A549 (cell line): Measurements from ENCODE around the gene ALG2. TPM values are rescaled to one million over a fixed set of nuclear protein-coding genes. Genes with fewer than 3 reads are reported as not detected.

Experiments used
- ATAC-seq, 2 experiments: fragments of 200-7000 bp in 1 of 2; fragments of >200 bp in 1 of 2; cut with Nextera tagmentation in 1 of 2; cut with Tn5 transposase in 1 of 2; 3 replicates each; pipeline versions ENCODE4 v1.8.0 to v1.9.1; 2018 to 2020; ENCODE audit warnings: mild to moderate bottlenecking in 1 of 2, moderate library complexity in 1 of 2
- CTCF ChIA-PET: fragments of 300-600 bp; sonication (Branson Sonifier 250); formaldehyde crosslinking; extraction: SDS; loops from one replicate; lab custom pipeline; 2021; ENCODE audit warnings: antibody characterized with exemption, inconsistent platforms; lab: Yijun Ruan, JAX
- POLR2A ChIA-PET: fragments of 350-600 bp; formaldehyde crosslinking; extraction: SDS; loops from one replicate; lab custom pipeline; 2021; ENCODE audit warnings: antibody characterized with exemption, inconsistent platforms; lab: Yijun Ruan, JAX
- DNase-seq, 2 experiments: peaks; one replicate each; pipeline versions ENCODE4 v3.0.0 to v3.0.0-alpha.2; 2011 to 2016; ENCODE audit warnings: low read depth in 1 of 2, low spot score in 1 of 2
- FAIRE-seq: peaks from 2 replicates; lab custom pipeline; 2011; peaks lifted over from hg19 to GRCh38; lab: Jason Lieb, UNC
- H3K27ac ChIP-seq, 2 experiments: fragments of >200 bp; sonication (Bioruptor Twin); formaldehyde crosslinking; 3 replicates each; pipeline ENCODE4 v1.5.1; 2016 to 2017
- H3K4me1 ChIP-seq: fragments of >200 bp; sonication (Bioruptor Twin); formaldehyde crosslinking; 3 replicates; pipeline ENCODE4 v1.6.1; 2016
- H3K4me2 ChIP-seq: fragments of >200 bp; sonication (Bioruptor Twin); formaldehyde crosslinking; 3 replicates; pipeline ENCODE4 v1.6.1; 2016
- H3K4me3 ChIP-seq: fragments of >200 bp; sonication (Bioruptor Twin); formaldehyde crosslinking; 3 replicates; pipeline ENCODE4 v1.5.1; 2016
- H3K9me3 ChIP-seq: fragments of >200 bp; sonication (Bioruptor Twin); formaldehyde crosslinking; 3 replicates; pipeline ENCODE4 v1.6.1; 2016
- CBX8 ChIP-seq: fragments of 200-600 bp; sonication (generic); IDR thresholded peaks from 2 replicates; pipeline ENCODE4 v1.6.1; 2016
- EHMT2 ChIP-seq: fragments of 200-600 bp; sonication (generic); IDR thresholded peaks from 2 replicates; pipeline ENCODE4 v1.6.1; 2016; ENCODE audit warnings: antibody characterized with exemption, low read depth, mild to moderate bottlenecking, moderate library complexity
- EP300 ChIP-seq, 2 experiments: fragments of >200 bp; sonication (Bioruptor Twin); formaldehyde crosslinking; IDR thresholded peaks; 2 replicates in 1 of 2; 3 replicates in 1 of 2; pipeline ENCODE4 v1.6.1; 2016 to 2017
- ESRRA ChIP-seq: fragments of 150-350 bp; IDR thresholded peaks from 2 replicates; pipeline ENCODE4 v1.6.1; 2014; ENCODE audit warnings: mild to moderate bottlenecking, low read length, borderline replicate concordance
- FOSL2 ChIP-seq, 2 experiments: fragments of 450-650 bp in 1 of 2; fragments of >200 bp in 1 of 2; sonication (Bioruptor Twin) in 1 of 2; formaldehyde crosslinking; IDR thresholded peaks; 2 replicates each; pipeline versions ENCODE4 v1.5.0 to v1.6.1; 2016 to 2020; ENCODE audit warnings: mild to moderate bottlenecking in 1 of 2, moderate library complexity in 1 of 2
- FOXS1 ChIP-seq: fragments of 250-450 bp; sonication (Bioruptor Pico); IDR thresholded peaks from 2 replicates; pipeline ENCODE4 v1.5.0; 2020; ENCODE audit warnings: mild to moderate bottlenecking, moderate library complexity
- GATA3 ChIP-seq: IDR thresholded peaks from 2 replicates; pipeline ENCODE4 v1.6.1; 2012; ENCODE audit warnings: borderline replicate concordance
- HDAC2 ChIP-seq: fragments of 200-600 bp; sonication (generic); IDR thresholded peaks from 2 replicates; pipeline ENCODE4 v1.6.1; 2016
- HEYL ChIP-seq: fragments of 250-450 bp; sonication (Bioruptor Pico); IDR thresholded peaks from 2 replicates; pipeline ENCODE4 v1.8.0; 2021; ENCODE audit warnings: mild to moderate bottlenecking, moderate library complexity
- HOXB13 ChIP-seq: fragments of 250-450 bp; sonication (Bioruptor Pico); IDR thresholded peaks from 2 replicates; pipeline ENCODE4 v1.5.0; 2020; ENCODE audit warnings: low read depth, mild to moderate bottlenecking, moderate library complexity
- JUN ChIP-seq, 2 experiments: fragments of >200 bp; sonication (Bioruptor Twin); formaldehyde crosslinking; IDR thresholded peaks; 2 replicates in 1 of 2; 3 replicates in 1 of 2; pipeline ENCODE4 v1.6.1; 2016 to 2017
- KDM5A ChIP-seq: fragments of 200-600 bp; sonication (generic); IDR thresholded peaks from 2 replicates; pipeline ENCODE4 v1.6.1; 2016; ENCODE audit warnings: antibody characterized with exemption, mild to moderate bottlenecking
- MAZ ChIP-seq: fragments of 150-350 bp; IDR thresholded peaks from 2 replicates; pipeline ENCODE4 v1.6.1; 2014; ENCODE audit warnings: antibody characterized with exemption, low read depth, low read length, borderline replicate concordance
- MYC ChIP-seq: IDR thresholded peaks from 2 replicates; pipeline ENCODE4 v1.6.1; 2012; ENCODE audit warnings: mild to moderate bottlenecking, inconsistent platforms, low read length, improper control_type of control experiment, borderline replicate concordance
- PHF8 ChIP-seq: fragments of 200-600 bp; sonication (generic); IDR thresholded peaks from 2 replicates; pipeline ENCODE4 v1.6.1; 2016; ENCODE audit warnings: low read depth, mild to moderate bottlenecking, antibody characterized with exemption, moderate library complexity, borderline replicate concordance
- POLR2A ChIP-seq: IDR thresholded peaks from 2 replicates; pipeline ENCODE4 v1.6.1; 2012; ENCODE audit warnings: mild to moderate bottlenecking, low read length
- RAD21 ChIP-seq, 2 experiments: fragments of >200 bp in 1 of 2; sonication (Bioruptor Twin) in 1 of 2; formaldehyde crosslinking in 1 of 2; IDR thresholded peaks in 1 of 2; conservative IDR thresholded peaks in 1 of 2; 2 replicates in 1 of 2; 3 replicates in 1 of 2; pipeline ENCODE4 v1.6.1; 2012 to 2018; ENCODE audit warnings: inconsistent platforms in 1 of 2
- RFX5 ChIP-seq: fragments of 450-650 bp; IDR thresholded peaks from 2 replicates; pipeline ENCODE4 v1.7.1; 2014; ENCODE audit warnings: antibody characterized with exemption, mild to moderate bottlenecking, moderate library complexity
- SMC3 ChIP-seq: fragments of >200 bp; sonication (Bioruptor Twin); formaldehyde crosslinking; IDR thresholded peaks from 3 replicates; pipeline ENCODE4 v1.6.1; 2018; ENCODE audit warnings: inconsistent platforms
- TFCP2L1 ChIP-seq: fragments of 250-450 bp; sonication (Bioruptor Pico); IDR thresholded peaks from 2 replicates; pipeline ENCODE4 v1.5.0; 2021; ENCODE audit warnings: mild to moderate bottlenecking
- ZC3H11A ChIP-seq: fragments of 450-650 bp; IDR thresholded peaks from 2 replicates; pipeline ENCODE4 v1.6.1; 2014; ENCODE audit warnings: antibody characterized with exemption, mild to moderate bottlenecking
- ZSCAN20 ChIP-seq: fragments of 250-450 bp; sonication (Bioruptor Pico); IDR thresholded peaks from 2 replicates; pipeline ENCODE4 v1.8.0; 2022; ENCODE audit warnings: mild to moderate bottlenecking, moderate library complexity
- WGBS: methylation state at CpG from one replicate; pipeline ENCODE4 v1.1.6; 2017; ENCODE audit errors: missing lambda C conversion rate; 5-methylcytosine and 5-hydroxymethylcytosine counted together
- polyA plus RNA-seq, 4 experiments: library from polyadenylated mRNA; depleted of rRNA in 3 of 4; stranded (reverse); fragments of >200 nt; fragmentation: RNase III in 1 of 4; extraction: RNeasy Plus Mini Kit Qiagen cat#74134 plus additional on column Dnase treatment in 1 of 4; gene quantifications; 2 replicates in 3 of 4; 3 replicates in 1 of 4; pipeline ENCODE4 v1.2.3, GENCODE V29; 2011 to 2017
- TF ChIP-seq, protein P1 (sequence below): fragments of >200 bp; sonication (Bioruptor Twin); formaldehyde crosslinking; IDR thresholded peaks from 3 replicates; pipeline ENCODE4 v1.6.1; 2016
- TF ChIP-seq, protein P2 (sequence below): fragments of 150-350 bp; IDR thresholded peaks from 2 replicates; pipeline ENCODE4 v1.6.1; 2014; ENCODE audit warnings: low read depth, mild to moderate bottlenecking, low read length
- TF ChIP-seq, protein P3 (sequence below): fragments of 250-450 bp; sonication (Bioruptor Pico); IDR thresholded peaks from 2 replicates; pipeline ENCODE4 v1.5.0; 2021; ENCODE audit warnings: mild to moderate bottlenecking, moderate library complexity, borderline replicate concordance

ALG2 gene
- polyA plus RNA-seq, 2 of the 4 experiments (the other 2 are of a cell fraction), result 26.6 to 76.3 TPM

DNA sequence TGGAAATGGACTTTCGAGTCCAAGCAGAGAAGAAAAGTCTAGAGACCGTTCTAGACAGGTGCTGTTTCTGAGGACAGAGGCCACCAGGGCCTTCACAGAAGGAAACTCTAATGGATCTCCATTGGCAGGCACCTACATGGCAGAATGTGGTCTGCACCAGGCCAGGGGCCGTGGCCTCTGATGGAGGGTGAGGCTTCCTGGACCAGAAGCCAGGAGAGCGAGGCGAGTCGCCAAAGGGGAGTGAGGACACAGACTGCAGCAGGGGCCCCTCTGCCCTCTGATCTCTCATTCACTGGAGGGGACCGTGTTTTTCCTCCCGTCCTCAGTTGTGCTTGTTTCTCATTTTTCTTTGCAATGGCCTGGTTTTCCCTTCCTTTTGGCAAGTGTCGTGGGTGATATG is 41.1 kb downstream of the ALG2 start:
- Histone ChIP-seq H3K4me1 (no peaks in the 10 kb centered on the region), H3K9me3 (no peaks in the 10 kb centered on the region), H3K4me2 (no peak overlapping the region), H3K4me3 (no peak overlapping the region), H3K27ac (no peak overlapping the region)
- WGBS, result 69% methylated on average over 9 of the region's 9 CpGs
- DNase-seq (no peak), FAIRE-seq (no peak), ATAC-seq (no peak)
- ChIA-PET CTCF (no interaction called here), POLR2A (no interaction called here)
- TF ChIP-seq FOSL2 (IDR thresholded peaks at IDR 0.05) (no peak), FOSL2 (CRISPR knock-in tag; IDR thresholded peaks at IDR 0.05) (no peak), POLR2A (no peak), GATA3 (no peak), EP300 (IDR thresholded peaks at IDR 0.05) (no peak), EHMT2 (no peak), JUN (IDR thresholded peaks at IDR 0.05) (no peak), CBX8 (no peak), KDM5A (no peak), HDAC2 (no peak), ZC3H11A (no peak), RFX5 (no peak)
- TF ChIP-seq, protein P1, sequence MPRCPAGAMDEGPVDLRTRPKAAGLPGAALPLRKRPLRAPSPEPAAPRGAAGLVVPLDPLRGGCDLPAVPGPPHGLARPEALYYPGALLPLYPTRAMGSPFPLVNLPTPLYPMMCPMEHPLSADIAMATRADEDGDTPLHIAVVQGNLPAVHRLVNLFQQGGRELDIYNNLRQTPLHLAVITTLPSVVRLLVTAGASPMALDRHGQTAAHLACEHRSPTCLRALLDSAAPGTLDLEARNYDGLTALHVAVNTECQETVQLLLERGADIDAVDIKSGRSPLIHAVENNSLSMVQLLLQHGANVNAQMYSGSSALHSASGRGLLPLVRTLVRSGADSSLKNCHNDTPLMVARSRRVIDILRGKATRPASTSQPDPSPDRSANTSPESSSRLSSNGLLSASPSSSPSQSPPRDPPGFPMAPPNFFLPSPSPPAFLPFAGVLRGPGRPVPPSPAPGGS, result no peak
- TF ChIP-seq, protein P2, sequence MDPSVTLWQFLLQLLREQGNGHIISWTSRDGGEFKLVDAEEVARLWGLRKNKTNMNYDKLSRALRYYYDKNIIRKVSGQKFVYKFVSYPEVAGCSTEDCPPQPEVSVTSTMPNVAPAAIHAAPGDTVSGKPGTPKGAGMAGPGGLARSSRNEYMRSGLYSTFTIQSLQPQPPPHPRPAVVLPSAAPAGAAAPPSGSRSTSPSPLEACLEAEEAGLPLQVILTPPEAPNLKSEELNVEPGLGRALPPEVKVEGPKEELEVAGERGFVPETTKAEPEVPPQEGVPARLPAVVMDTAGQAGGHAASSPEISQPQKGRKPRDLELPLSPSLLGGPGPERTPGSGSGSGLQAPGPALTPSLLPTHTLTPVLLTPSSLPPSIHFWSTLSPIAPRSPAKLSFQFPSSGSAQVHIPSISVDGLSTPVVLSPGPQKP, result no peak

DNA sequence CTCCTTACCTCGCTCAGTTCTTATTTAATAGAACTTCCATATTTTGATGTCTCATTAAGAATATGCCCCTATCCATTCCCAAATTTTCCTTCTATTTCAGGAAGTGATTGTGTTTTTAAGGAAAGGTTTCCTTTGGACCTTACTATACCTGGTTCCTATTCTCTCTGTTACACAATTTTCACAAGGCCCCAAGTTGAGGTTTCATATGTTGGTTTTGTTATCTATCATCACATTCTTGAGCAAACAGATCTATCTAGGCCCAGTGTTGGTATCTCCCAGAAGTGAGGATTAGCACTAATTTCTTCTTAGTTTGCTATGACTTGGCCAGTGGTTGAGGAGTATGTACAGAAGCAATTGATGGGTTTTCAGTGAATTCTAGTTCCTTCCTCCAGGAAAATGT is 41.5 kb downstream of the ALG2 start:
- no peak for DNase-seq
- POLR2A ChIA-PET, result no interaction called here
- no peaks in the 10 kb centered on the region for H3K9me3 ChIP-seq
- FAIRE-seq, result no peak
- CTCF ChIA-PET, result no interaction called here
- H3K4me1 ChIP-seq, result no peaks in the 10 kb centered on the region
- 88% methylated on average over 1 of the region's 1 CpG for WGBS
- H3K4me2 ChIP-seq, result no peak overlapping the region
- no peak for ATAC-seq
- H3K27ac ChIP-seq, result no peak overlapping the region
- TF ChIP-seq, protein P2, result no peak
- no peak for TF ChIP-seq RAD21 (conservative IDR thresholded peaks at IDR 0.05 in 1 of 2, IDR thresholded peaks at IDR 0.05 in 1 of 2)
- no peak for TF ChIP-seq RFX5
- no peak for TF ChIP-seq SMC3
- TF ChIP-seq, protein P3, sequence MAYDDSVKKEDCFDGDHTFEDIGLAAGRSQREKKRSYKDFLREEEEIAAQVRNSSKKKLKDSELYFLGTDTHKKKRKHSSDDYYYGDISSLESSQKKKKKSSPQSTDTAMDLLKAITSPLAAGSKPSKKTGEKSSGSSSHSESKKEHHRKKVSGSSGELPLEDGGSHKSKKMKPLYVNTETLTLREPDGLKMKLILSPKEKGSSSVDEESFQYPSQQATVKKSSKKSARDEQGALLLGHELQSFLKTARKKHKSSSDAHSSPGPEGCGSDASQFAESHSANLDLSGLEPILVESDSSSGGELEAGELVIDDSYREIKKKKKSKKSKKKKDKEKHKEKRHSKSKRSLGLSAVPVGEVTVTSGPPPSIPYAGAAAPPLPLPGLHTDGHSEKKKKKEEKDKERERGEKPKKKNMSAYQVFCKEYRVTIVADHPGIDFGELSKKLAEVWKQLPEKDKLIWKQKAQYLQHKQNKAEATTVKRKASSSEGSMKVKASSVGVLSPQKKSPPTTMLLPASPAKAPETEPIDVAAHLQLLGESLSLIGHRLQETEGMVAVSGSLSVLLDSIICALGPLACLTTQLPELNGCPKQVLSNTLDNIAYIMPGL (CRISPR knock-in tag), result no peak
- no peak for TF ChIP-seq HOXB13
- TF ChIP-seq CBX8, result no peak
- TF ChIP-seq ZSCAN20 (CRISPR knock-in tag), result no peak
- TF ChIP-seq MYC, result no peak
- TF ChIP-seq TFCP2L1 (CRISPR knock-in tag), result no peak
- TF ChIP-seq MAZ, result no peak
- no peak for TF ChIP-seq EHMT2
- no peak for TF ChIP-seq ESRRA
- TF ChIP-seq FOXS1 (CRISPR knock-in tag), result no peak
- no peak for TF ChIP-seq HDAC2
- TF ChIP-seq JUN (IDR thresholded peaks at IDR 0.05), result no peak
- no peak for TF ChIP-seq HEYL (CRISPR knock-in tag)
- no peak for TF ChIP-seq PHF8
- TF ChIP-seq POLR2A, result no peak
- no peak overlapping the region for H3K4me3 ChIP-seq
